ENCODE measurements around the gene PKDREJ.

DNA sequence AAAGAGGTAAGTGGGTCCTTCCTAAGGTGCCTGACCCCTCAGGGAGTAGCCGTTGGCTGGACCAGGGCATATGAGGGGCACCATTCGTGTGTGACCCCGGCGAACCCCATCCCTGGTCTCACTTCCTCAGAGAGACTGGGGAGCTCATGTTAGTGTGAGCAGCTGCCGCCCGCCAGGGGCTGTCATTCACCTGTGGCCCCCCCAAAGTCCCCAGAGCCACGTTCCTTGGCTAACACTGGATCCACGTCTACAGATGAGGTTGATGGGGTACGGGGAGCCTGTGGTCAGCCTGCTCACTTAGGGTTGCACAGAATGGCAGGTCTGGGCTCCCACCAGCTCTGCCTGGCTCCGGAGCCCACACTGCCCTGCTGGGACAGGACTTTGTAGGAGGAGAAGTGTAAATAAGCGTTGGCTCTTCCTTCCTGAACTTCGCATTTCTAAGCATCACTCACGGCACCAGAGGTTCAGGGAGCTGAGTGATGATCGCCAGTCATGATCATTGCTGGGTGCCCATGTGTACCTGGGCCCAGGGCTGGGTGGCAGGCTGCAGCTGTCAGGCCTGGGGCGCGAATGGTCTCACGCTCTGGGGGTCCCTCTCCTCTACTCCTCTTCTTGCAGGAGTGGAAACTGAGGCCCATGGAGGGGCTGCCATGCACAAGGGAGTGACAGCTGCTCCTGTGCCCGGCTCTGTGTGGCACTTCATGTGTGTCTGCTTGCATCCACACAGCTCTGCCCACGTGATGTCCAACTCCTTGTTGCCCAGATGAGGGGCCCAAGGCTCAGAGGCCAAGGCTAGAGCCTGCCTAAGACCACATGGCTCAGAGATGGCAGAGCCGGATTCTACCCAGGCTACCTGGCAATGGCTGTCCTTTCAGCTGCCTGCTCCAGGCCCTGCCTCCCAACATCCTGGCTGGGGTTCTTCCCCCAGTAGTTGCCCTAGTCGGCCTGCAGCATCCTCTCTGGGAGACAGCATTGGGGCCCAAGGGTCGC, 15.8 kb upstream of the PKDREJ start:
- TF ChIP-seq, protein P1, sequence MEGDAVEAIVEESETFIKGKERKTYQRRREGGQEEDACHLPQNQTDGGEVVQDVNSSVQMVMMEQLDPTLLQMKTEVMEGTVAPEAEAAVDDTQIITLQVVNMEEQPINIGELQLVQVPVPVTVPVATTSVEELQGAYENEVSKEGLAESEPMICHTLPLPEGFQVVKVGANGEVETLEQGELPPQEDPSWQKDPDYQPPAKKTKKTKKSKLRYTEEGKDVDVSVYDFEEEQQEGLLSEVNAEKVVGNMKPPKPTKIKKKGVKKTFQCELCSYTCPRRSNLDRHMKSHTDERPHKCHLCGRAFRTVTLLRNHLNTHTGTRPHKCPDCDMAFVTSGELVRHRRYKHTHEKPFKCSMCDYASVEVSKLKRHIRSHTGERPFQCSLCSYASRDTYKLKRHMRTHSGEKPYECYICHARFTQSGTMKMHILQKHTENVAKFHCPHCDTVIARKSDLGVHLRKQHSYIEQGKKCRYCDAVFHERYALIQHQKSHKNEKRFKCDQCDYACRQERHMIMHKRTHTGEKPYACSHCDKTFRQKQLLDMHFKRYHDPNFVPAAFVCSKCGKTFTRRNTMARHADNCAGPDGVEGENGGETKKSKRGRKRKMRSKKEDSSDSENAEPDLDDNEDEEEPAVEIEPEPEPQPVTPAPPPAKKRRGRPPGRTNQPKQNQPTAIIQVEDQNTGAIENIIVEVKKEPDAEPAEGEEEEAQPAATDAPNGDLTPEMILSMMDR (optimal IDR thresholded peaks at IDR 0.05 in 1 of 3, IDR thresholded peaks at IDR 0.05 in 1 of 3, conservative IDR thresholded peaks at IDR 0.05 in 1 of 3; ENCODE audit: extremely low read depth in 1 of 3, insufficient read depth in 2 of 3, low read length in 3 of 3), result no peak
- TF ChIP-seq EZH2 (IDR thresholded peaks at IDR 0.05; ENCODE audit: low read length), result no peak

All from keratinocyte (primary cell).